K562 (cell line): ENCODE data around the gene ZEB2. TPM values are rescaled to one million over a fixed set of nuclear protein-coding genes. Genes with fewer than 3 reads are reported as not detected.

Source experiments
- BRCA1 ChIP-seq, 2 experiments: fragments of 450-650 bp in 1 of 2; sonication (generic) in 1 of 2; formaldehyde crosslinking in 1 of 2; IDR thresholded peaks; 2 replicates each; pipeline versions ENCODE4 v1.5.0 to v1.6.1; 2017 to 2020; ENCODE audit warnings: mild to moderate bottlenecking in 1 of 2, missing genetic modification reagents in 1 of 2
- CCNT2 ChIP-seq: IDR thresholded peaks from 2 replicates; pipeline ENCODE4 v1.6.1; 2011; ENCODE audit warnings: borderline replicate concordance, low read depth, mild to moderate bottlenecking, moderate library complexity, mixed read lengths, low read length; ENCODE audit not compliant: insufficient read length; ENCODE audit errors: extremely low read depth
- CSDE1 ChIP-seq, 2 experiments: fragments of 450-650 bp; IDR thresholded peaks; 2 replicates each; pipeline ENCODE4 v1.6.1; 2016; ENCODE audit warnings: mild to moderate bottlenecking in 1 of 2
- ETS2 ChIP-seq: IDR thresholded peaks from 2 replicates; pipeline ENCODE4 v1.6.1; 2016; ENCODE audit warnings: borderline replicate concordance, missing genetic modification characterization, mild to moderate bottlenecking, moderate library complexity, missing compliant biosample characterization; ENCODE audit not compliant: poor library complexity, severe bottlenecking
- HMBOX1 ChIP-seq: sonication (generic); IDR thresholded peaks from 2 replicates; pipeline ENCODE4 v1.6.1; 2016
- IRF2 ChIP-seq: sonication (generic); formaldehyde crosslinking; IDR thresholded peaks from 2 replicates; pipeline ENCODE4 v1.8.1; 2022; ENCODE audit warnings: mild to moderate bottlenecking, missing genetic modification reagents
- KLF16 ChIP-seq: IDR thresholded peaks from 2 replicates; pipeline ENCODE4 v1.6.1; 2016; ENCODE audit warnings: antibody characterized with exemption
- MAFF ChIP-seq: IDR thresholded peaks from 2 replicates; pipeline ENCODE4 v1.6.1; 2012; ENCODE audit warnings: low read length, improper control_type of control experiment
- MAZ ChIP-seq, 2 experiments: fragments of 450-650 bp in 1 of 2; sonication (generic) in 1 of 2; formaldehyde crosslinking; IDR thresholded peaks in 1 of 2; conservative IDR thresholded peaks in 1 of 2; 2 replicates each; pipeline versions ENCODE4 v1.4.0 to v1.5.0; 2020; ENCODE audit warnings: mild to moderate bottlenecking in 1 of 2, missing genetic modification reagents in 1 of 2
- NR0B1 ChIP-seq: fragments of 450-650 bp; IDR thresholded peaks from one replicate; pipeline ENCODE4 v1.6.1; 2018; ENCODE audit warnings: mild to moderate bottlenecking, moderate library complexity; ENCODE audit not compliant: partially characterized antibody
- STAT5B ChIP-seq: fragments of 250-450 bp; sonication (Bioruptor Pico); IDR thresholded peaks from 2 replicates; pipeline ENCODE4 v1.8.0; 2021; ENCODE audit warnings: mild to moderate bottlenecking, inconsistent platforms
- TCF3 ChIP-seq: sonication (generic); formaldehyde crosslinking; IDR thresholded peaks from 2 replicates; pipeline ENCODE4 v1.4.0; 2020; ENCODE audit warnings: mild to moderate bottlenecking, missing genetic modification reagents
- THAP7 ChIP-seq: fragments of 250-450 bp; sonication (Bioruptor Pico); IDR thresholded peaks from 2 replicates; pipeline ENCODE4 v1.5.0; 2021
- ZFPM2 ChIP-seq: fragments of 250-450 bp; sonication (Bioruptor Pico); IDR thresholded peaks from 2 replicates; pipeline ENCODE4 v1.5.1; 2022; ENCODE audit warnings: mild to moderate bottlenecking
- ZKSCAN8 ChIP-seq: fragments of 200-800 bp; sonication (Bioruptor generic); IDR thresholded peaks from 2 replicates; pipeline ENCODE4 v1.6.1; 2016; ENCODE audit warnings: missing genetic modification characterization, missing compliant biosample characterization
- ZNF175 ChIP-seq: fragments of 200-800 bp; sonication (Bioruptor generic); IDR thresholded peaks from 2 replicates; pipeline ENCODE4 v1.6.1; 2016; ENCODE audit warnings: low read depth, mild to moderate bottlenecking, missing genetic modification characterization, missing compliant biosample characterization
- ZNF184 ChIP-seq: sonication (generic); formaldehyde crosslinking; IDR thresholded peaks from 2 replicates; pipeline ENCODE4 v1.5.0; 2020; ENCODE audit warnings: missing genetic modification reagents
- ZNF347 ChIP-seq: fragments of 450-650 bp; formaldehyde crosslinking; IDR thresholded peaks from 2 replicates; pipeline ENCODE4 v1.4.0; 2020; ENCODE audit warnings: low read depth, mild to moderate bottlenecking, moderate library complexity
- ZNF384 ChIP-seq: IDR thresholded peaks from 2 replicates; pipeline ENCODE4 v1.6.1; 2012; ENCODE audit warnings: low read depth, low read length, improper control_type of control experiment
- ZNF408 ChIP-seq: fragments of 250-450 bp; sonication (Bioruptor Pico); IDR thresholded peaks from 2 replicates; pipeline ENCODE4 v1.4.0; 2020; ENCODE audit warnings: low read depth, mild to moderate bottlenecking, moderate library complexity
- ZNF551 ChIP-seq: fragments of 250-450 bp; sonication (Bioruptor Pico); IDR thresholded peaks from 2 replicates; pipeline ENCODE4 v1.5.0; 2021; ENCODE audit warnings: mild to moderate bottlenecking, moderate library complexity
- ZNF778 ChIP-seq: fragments of 450-650 bp; formaldehyde crosslinking; IDR thresholded peaks from 2 replicates; pipeline ENCODE4 v1.4.0; 2020; ENCODE audit warnings: mild to moderate bottlenecking, moderate library complexity
- ZSCAN29 ChIP-seq: fragments of 450-650 bp; IDR thresholded peaks from 2 replicates; pipeline ENCODE4 v1.6.1; 2017
- polyA plus RNA-seq, 8 experiments: library from polyadenylated mRNA; depleted of rRNA in 4 of 8; stranded (reverse) in 5 of 8; unstranded in 3 of 8; fragments of >200 nt; fragmentation: Nextera tagmentation in 2 of 8; fragmentation: Illumina TruSeq in 1 of 8; extraction: Ambion mirVana in 2 of 8; extraction: Trizol in 1 of 8; gene quantifications; 2 replicates each; pipeline versions ENCODE4 v1.2.1 to v1.2.3, GENCODE V29; 2011 to 2014; ENCODE audit warnings: inconsistent platforms in 1 of 8, missing spikeins in 1 of 8
- total RNA-seq, 7 experiments: library from RNA; depleted of rRNA in 6 of 7; stranded (reverse); fragments of >200 nt in 6 of 7; fragmentation: Illumina TruSeq in 2 of 7; extraction: Trizol in 2 of 7; gene quantifications; 2 replicates each; pipeline versions ENCODE4 v1.2.1 to v1.2.3, GENCODE V29; 2011 to 2021; ENCODE audit warnings: low replicate concordance in 1 of 7
- TF ChIP-seq, protein P1 (sequence below): sonication (generic); formaldehyde crosslinking; IDR thresholded peaks from 2 replicates; pipeline ENCODE4 v1.8.1; 2023; ENCODE audit warnings: mild to moderate bottlenecking, missing genetic modification reagents

ZEB2 gene
- total and polyA plus RNA-seq, 9 of the 15 experiments (the other 6 are each of a cell fraction or from before 2014, with no cell fraction given): 15.1 to 113 (median 72.3) TPM

DNA sequence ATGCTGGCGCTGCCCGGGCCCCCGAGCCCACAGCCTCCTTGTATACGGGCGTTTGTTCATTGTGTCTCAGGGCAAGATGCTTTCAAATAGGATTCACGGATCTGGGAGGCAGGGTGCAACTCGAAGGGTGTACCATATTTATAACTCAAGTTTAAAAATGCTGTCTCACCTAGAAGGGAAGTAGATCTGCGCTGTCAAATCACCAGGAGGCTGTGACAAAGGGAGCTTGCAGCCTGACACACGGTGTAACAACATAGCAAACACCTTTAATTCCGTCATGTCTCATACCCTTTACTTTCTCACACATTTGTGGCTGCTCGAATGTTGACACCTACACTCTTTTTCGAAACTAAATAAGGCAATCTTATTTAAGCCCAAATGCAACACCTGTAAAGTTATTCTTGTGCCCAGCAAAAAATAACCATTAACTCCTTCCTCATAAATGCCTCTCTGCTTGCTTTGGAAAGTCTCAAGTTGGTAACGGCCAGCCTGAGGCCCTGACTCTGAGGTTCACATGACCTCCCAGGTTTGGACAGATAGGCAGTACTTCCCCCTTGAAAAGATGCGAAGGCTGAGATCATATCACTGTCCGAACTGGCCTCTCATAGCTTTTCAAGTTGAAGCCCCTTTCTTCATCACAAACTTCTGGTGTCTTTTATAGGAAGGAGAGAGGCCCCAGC is 11.6 kb downstream of the ZEB2 start (continued):
- TF ChIP-seq BRCA1 (IDR thresholded peaks at IDR 0.05) (no peak), BRCA1 (CRISPR knock-in tag; IDR thresholded peaks at IDR 0.05) (no peak), CCNT2 (no peak), ZNF347 (CRISPR knock-in tag) (no peak), HMBOX1 (no peak), IRF2 (CRISPR knock-in tag) (no peak), ZNF778 (CRISPR knock-in tag) (no peak), ETS2 (tag) (no peak), MAZ (CRISPR knock-in tag; conservative IDR thresholded peaks at IDR 0.05 in 1 of 2, IDR thresholded peaks at IDR 0.05 in 1 of 2) (peak in 1 of 2 experiments; percentile 43; a peak in 1 of 4 replicates), TCF3 (no peak), ZNF408 (CRISPR knock-in tag) (no peak), ZSCAN29 (no peak), ZNF184 (no peak), ZFPM2 (no peak), NR0B1 (no peak), KLF16 (no peak), ZNF384 (no peak), CSDE1 (IDR thresholded peaks at IDR 0.05) (no peak), ZNF551 (CRISPR knock-in tag) (no peak), STAT5B (CRISPR knock-in tag) (no peak), MAFF (peak; percentile 44; the same call in 1 of the 2 replicates), THAP7 (CRISPR knock-in tag) (no peak), ZKSCAN8 (no peak), ZNF175 (CRISPR knock-in tag) (no peak)
- TF ChIP-seq, protein P1, sequence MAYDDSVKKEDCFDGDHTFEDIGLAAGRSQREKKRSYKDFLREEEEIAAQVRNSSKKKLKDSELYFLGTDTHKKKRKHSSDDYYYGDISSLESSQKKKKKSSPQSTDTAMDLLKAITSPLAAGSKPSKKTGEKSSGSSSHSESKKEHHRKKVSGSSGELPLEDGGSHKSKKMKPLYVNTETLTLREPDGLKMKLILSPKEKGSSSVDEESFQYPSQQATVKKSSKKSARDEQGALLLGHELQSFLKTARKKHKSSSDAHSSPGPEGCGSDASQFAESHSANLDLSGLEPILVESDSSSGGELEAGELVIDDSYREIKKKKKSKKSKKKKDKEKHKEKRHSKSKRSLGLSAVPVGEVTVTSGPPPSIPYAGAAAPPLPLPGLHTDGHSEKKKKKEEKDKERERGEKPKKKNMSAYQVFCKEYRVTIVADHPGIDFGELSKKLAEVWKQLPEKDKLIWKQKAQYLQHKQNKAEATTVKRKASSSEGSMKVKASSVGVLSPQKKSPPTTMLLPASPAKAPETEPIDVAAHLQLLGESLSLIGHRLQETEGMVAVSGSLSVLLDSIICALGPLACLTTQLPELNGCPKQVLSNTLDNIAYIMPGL (CRISPR knock-in tag): no peak
